Neural progenitor cell (in vitro differentiated cells): ENCODE data around the gene KIF26A.

Experiments used
- EZH2 ChIP-seq: fragments of 200-600 bp; sonication (generic); IDR thresholded peaks from 2 replicates; pipeline ENCODE4 v1.6.1; 2017; ENCODE audit warnings: antibody characterized with exemption, mild to moderate bottlenecking, moderate library complexity
- EZH2phosphoT487 ChIP-seq: fragments of 200-600 bp; sonication (generic); IDR thresholded peaks from 2 replicates; pipeline ENCODE4 v1.6.1; 2017; ENCODE audit warnings: antibody characterized with exemption
- TF ChIP-seq, protein P1 (sequence below): fragments of 200-600 bp; sonication (generic); IDR thresholded peaks from 2 replicates; pipeline ENCODE4 v1.5.1; 2017; ENCODE audit warnings: antibody characterized with exemption, mild to moderate bottlenecking

DNA sequence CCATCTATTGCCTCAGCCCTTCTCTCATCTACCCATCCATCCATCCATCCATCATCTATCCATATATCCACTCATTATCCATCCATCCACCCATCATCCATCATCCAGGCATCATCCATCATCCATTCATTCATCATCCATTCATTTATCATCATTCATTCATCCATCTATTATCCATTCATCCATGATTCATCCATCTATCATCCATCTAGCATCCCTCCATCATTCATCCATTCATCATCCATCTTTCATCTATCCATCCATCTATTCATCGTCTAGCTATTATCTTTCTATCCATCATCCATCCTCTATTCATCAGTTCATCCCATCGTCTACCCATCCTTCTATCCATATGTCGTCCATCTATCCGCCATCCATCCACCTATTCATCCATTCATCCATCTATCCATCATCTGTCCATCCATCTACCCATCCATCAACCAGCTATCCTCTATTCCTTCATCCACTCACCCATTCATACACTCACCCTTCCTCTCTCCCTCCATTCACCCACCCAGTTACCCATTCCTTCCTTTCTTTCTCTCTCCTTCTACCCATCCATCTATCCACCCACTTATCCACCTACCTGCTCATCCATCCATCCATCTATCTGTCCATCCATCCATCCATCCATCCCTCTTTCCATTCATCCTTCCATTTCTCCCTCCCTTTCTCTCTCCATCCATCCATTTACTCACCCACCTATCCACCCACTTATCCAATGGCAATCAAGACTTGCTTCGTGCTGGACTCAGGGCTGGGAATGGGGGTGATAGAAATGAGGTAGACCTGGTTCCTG, 59.3 kb downstream of the KIF26A start:
- TF ChIP-seq, protein P1, sequence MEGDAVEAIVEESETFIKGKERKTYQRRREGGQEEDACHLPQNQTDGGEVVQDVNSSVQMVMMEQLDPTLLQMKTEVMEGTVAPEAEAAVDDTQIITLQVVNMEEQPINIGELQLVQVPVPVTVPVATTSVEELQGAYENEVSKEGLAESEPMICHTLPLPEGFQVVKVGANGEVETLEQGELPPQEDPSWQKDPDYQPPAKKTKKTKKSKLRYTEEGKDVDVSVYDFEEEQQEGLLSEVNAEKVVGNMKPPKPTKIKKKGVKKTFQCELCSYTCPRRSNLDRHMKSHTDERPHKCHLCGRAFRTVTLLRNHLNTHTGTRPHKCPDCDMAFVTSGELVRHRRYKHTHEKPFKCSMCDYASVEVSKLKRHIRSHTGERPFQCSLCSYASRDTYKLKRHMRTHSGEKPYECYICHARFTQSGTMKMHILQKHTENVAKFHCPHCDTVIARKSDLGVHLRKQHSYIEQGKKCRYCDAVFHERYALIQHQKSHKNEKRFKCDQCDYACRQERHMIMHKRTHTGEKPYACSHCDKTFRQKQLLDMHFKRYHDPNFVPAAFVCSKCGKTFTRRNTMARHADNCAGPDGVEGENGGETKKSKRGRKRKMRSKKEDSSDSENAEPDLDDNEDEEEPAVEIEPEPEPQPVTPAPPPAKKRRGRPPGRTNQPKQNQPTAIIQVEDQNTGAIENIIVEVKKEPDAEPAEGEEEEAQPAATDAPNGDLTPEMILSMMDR = no peak
- TF ChIP-seq EZH2phosphoT487 = no peak
- TF ChIP-seq EZH2 = no peak
